ENCODE results near the gene HOOK1. TPM values are rescaled to one million over a fixed set of nuclear protein-coding genes. Genes with fewer than 3 reads are reported as not detected.
A peak's percentile ranks its signal among the peaks of the same experiment; 100 is the strongest.

Gene HOOK1
- total RNA-seq, 1 experiment from 2014 or later = 42.0 TPM

DNA sequence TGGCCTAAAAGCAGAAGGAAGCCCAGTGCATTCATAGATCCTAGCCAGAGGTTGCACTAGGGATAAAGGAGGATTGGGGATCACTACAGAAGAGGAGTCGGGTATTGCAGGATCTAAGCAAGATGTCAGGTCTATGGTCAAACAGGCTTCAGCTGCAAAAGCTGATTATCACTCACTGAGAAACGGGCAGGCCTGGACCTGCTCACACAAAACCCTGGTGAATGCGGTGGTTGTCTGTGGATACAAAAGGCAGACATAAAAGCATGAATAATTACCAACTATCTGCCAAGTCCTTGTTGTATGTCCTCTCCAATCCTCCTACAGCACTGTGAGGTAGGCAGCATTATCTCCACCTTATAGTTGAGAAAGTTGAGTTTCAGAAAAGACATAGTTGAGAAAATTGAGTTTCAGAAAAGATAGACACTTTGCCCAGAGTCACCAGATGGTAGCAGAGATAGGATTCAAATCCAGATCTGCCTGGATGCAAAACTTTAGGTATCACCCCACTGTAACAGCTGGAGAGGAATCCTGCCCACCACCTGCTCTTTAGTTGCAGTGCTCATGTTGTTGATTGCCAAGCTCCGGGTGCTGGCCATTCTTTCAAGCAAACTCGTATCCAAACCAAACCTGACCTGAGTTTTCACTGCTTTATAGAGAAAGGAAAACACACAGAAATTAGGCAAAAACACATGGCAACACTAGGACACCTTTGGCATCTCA lies 49.6 kb upstream of the HOOK1 start:
- no peaks in the 10 kb centered on the region for H3K23me2 ChIP-seq (ENCODE audit: insufficient read length, low read depth, low read length, poor library complexity, severe bottlenecking)
- H2BK20ac ChIP-seq (ENCODE audit: low read depth, low read length, poor library complexity, severe bottlenecking) = no peak overlapping the region
- no peak overlapping the region for H3K56ac ChIP-seq (ENCODE audit: insufficient read length, low read depth, low read length)
- no peak overlapping the region for H4K5ac ChIP-seq (ENCODE audit: insufficient read length, low read depth, low read length)
- no peak overlapping the region for H2BK15ac ChIP-seq (ENCODE audit: low read depth, low read length)
- no peak overlapping the region for H2BK5ac ChIP-seq (ENCODE audit: insufficient read length, low read length)
- H3K14ac ChIP-seq (ENCODE audit: insufficient read depth, low read length) = no peak overlapping the region; the same call in 1 of the 2 replicates
- Mint-ChIP-seq H3K9me3 (no peaks in the 10 kb centered on the region), H3K27ac (peak overlapping the region in 1 of 3 experiments; percentile 30; a peak in 1 of 7 replicates), H3K4me1 (peaks cover 12 to 18% of the 10 kb centered on the region in 2 experiments), H3K27me3 (ENCODE audit: low read depth) (no peaks in the 10 kb centered on the region; the same call in 1 of the 2 replicates), H3K36me3 (ENCODE audit: insufficient read depth in 1 of 3, low read depth in 3 of 3) (no peaks in the 10 kb centered on the region), H3K4me3 (no peak overlapping the region)
- no peaks in the 10 kb centered on the region for H3K79me2 ChIP-seq (ENCODE audit: insufficient read depth, low read length)
- H4K20me1 ChIP-seq (ENCODE audit: control insufficient read depth, insufficient read depth, insufficient read length) = no peaks in the 10 kb centered on the region
- H3K4ac ChIP-seq (ENCODE audit: low read depth, low read length) = no peak overlapping the region
- no peaks in the 10 kb centered on the region for H3K27me3 ChIP-seq (ENCODE audit: insufficient read depth, low read length)
- no peak overlapping the region for H3K27ac ChIP-seq (ENCODE audit: insufficient read length, low read depth, low read length)
- H3K23ac ChIP-seq (ENCODE audit: insufficient read length, low read depth, low read length) = no peak overlapping the region
- no peak overlapping the region for H2BK12ac ChIP-seq (ENCODE audit: insufficient read length, low read depth, low read length)
- TF ChIP-seq, protein P1, sequence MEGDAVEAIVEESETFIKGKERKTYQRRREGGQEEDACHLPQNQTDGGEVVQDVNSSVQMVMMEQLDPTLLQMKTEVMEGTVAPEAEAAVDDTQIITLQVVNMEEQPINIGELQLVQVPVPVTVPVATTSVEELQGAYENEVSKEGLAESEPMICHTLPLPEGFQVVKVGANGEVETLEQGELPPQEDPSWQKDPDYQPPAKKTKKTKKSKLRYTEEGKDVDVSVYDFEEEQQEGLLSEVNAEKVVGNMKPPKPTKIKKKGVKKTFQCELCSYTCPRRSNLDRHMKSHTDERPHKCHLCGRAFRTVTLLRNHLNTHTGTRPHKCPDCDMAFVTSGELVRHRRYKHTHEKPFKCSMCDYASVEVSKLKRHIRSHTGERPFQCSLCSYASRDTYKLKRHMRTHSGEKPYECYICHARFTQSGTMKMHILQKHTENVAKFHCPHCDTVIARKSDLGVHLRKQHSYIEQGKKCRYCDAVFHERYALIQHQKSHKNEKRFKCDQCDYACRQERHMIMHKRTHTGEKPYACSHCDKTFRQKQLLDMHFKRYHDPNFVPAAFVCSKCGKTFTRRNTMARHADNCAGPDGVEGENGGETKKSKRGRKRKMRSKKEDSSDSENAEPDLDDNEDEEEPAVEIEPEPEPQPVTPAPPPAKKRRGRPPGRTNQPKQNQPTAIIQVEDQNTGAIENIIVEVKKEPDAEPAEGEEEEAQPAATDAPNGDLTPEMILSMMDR (conservative IDR thresholded peaks at IDR 0.05) = no peak
- no peaks in the 10 kb centered on the region for H3K79me1 ChIP-seq (ENCODE audit: insufficient read depth, low read depth, low read length, poor library complexity, severe bottlenecking)
- H4K91ac ChIP-seq (ENCODE audit: insufficient read length, low read depth, low read length) = no peak overlapping the region
- no peak overlapping the region for H2AK5ac ChIP-seq (ENCODE audit: insufficient read length, low read length)
- H3K4me2 ChIP-seq (ENCODE audit: insufficient read depth, insufficient read length, low read length) = no peak overlapping the region
- no peaks in the 10 kb centered on the region for H3K4me1 ChIP-seq (ENCODE audit: insufficient read depth, low read length)
- no CpG with 5 or more reads among the region's 5 CpGs for WGBS (ENCODE audit: extremely low coverage, insufficient read length, low lambda C conversion rate)
- no peak overlapping the region for H3K18ac ChIP-seq (ENCODE audit: insufficient read length, low read depth, low read length)
- no peak overlapping the region for H4K8ac ChIP-seq (replicated peaks; ENCODE audit: insufficient read length, low read depth, low read length)
- no peak overlapping the region for H3T11ph ChIP-seq (ENCODE audit: low read length)
- no peak for DNase-seq
- no peaks in the 10 kb centered on the region for H3K9me3 ChIP-seq (ENCODE audit: control insufficient read depth, low read depth, low read length)
- no peak overlapping the region for H3K9ac ChIP-seq (ENCODE audit: extremely low read depth, insufficient read length, low read length)
- H2BK120ac ChIP-seq (ENCODE audit: low read depth, low read length, poor library complexity, severe bottlenecking) = no peak overlapping the region
- H2AFZ ChIP-seq (ENCODE audit: low read length) = no peak overlapping the region

Measured in H9 (cell line).